HCT116 (cell line): ENCODE results near the gene DMPK. TPM values are rescaled to one million over a fixed set of nuclear protein-coding genes. Genes with fewer than 3 reads are reported as not detected.
A peak's percentile ranks its signal among the peaks of the same experiment; 100 is the strongest.

Source experiments
- ATAC-seq: fragments of 200-7000 bp; cut with Tn5 transposase; 2 replicates; pipeline ENCODE4 v1.9.1; 2020; ENCODE audit warnings: mild to moderate bottlenecking, moderate library complexity
- BruUV-seq: library from RNA; stranded (reverse); fragments of 400-500 nt; replicated peaks from 2 replicates; lab custom pipeline; 2021; lab: Mats Ljungman, UMichigan
- CTCF ChIA-PET: fragments of 300-600 bp; sonication (Branson Sonifier 250); formaldehyde crosslinking; loops from one replicate; lab custom pipeline; 2021; ENCODE audit warnings: antibody characterized with exemption; lab: Charles Lee
- POLR2A ChIA-PET: fragments of 300-600, 350-600 bp; sonication (Branson Sonifier 250); formaldehyde crosslinking; loops from one replicate; lab custom pipeline; 2021; ENCODE audit warnings: antibody characterized with exemption; lab: Charles Lee
- RAD21 ChIA-PET, 2 experiments: fragments of 300-600 bp; sonication (Branson Sonifier 250); formaldehyde crosslinking; loops; one replicate each; lab custom pipeline; 2023; ENCODE audit warnings: low total read pairs in 2 of 2; ENCODE audit not compliant: uncharacterized antibody in 2 of 2, unreplicated experiment in 2 of 2, low non-redundant PET in 1 of 2; lab: Charles Lee
- DNase-seq: peaks from one replicate; pipeline ENCODE4 v3.0.0-alpha.2; 2010; ENCODE audit warnings: low read depth, low spot score
- H2AFZ ChIP-seq: fragments of 200-600 bp; shearing (Covaris generic), sonication (generic); 2 replicates; pipeline ENCODE4 v1.6.1; 2017; ENCODE audit warnings: low read depth, mixed run types, mixed read lengths, antibody characterized with exemption, low read length; ENCODE audit not compliant: poor library complexity, severe bottlenecking
- H3K27ac ChIP-seq: 2 replicates; pipeline ENCODE4 v1.5.1; 2012; ENCODE audit warnings: low read depth, low read length
- H3K27me3 ChIP-seq: fragments of 200-600 bp; sonication (generic); 2 replicates; pipeline ENCODE4 v1.6.1; 2016; ENCODE audit warnings: mixed run types, low read length, mixed read lengths; ENCODE audit not compliant: insufficient read depth
- H3K36me3 ChIP-seq, 2 experiments: fragments of 200-500 bp in 1 of 2; fragments of 200-600 bp in 1 of 2; sonication (Bioruptor generic) in 1 of 2; sonication (generic) in 1 of 2; 2 replicates each; pipeline versions ENCODE4 v1.5.1 to v1.6.1; 2014 to 2016; ENCODE audit warnings: low read length in 2 of 2, inconsistent platforms in 1 of 2, mixed read lengths in 1 of 2, mixed run types in 1 of 2; ENCODE audit not compliant: insufficient read depth in 2 of 2, control insufficient read depth in 1 of 2
- H3K4me1 ChIP-seq, 2 experiments: fragments of 200-600 bp in 1 of 2; sonication (generic) in 1 of 2; 2 replicates each; pipeline versions ENCODE4 v1.5.1 to v1.6.1; 2012 to 2017; ENCODE audit warnings: low read length in 2 of 2, inconsistent platforms in 1 of 2, mild to moderate bottlenecking in 1 of 2, mixed read lengths in 1 of 2, mixed run types in 1 of 2, moderate library complexity in 1 of 2; ENCODE audit not compliant: insufficient read depth in 2 of 2, control insufficient read depth in 1 of 2
- H3K4me2 ChIP-seq: fragments of 200-600 bp; sonication (generic); 2 replicates; pipeline ENCODE4 v1.6.1; 2017; ENCODE audit warnings: mixed run types, low read length, mixed read lengths
- H3K4me3 ChIP-seq, 2 experiments: fragments of 200-600 bp in 1 of 2; sonication (generic) in 1 of 2; replicated peaks in 1 of 2; 2 replicates each; pipeline ENCODE4 v1.5.1; 2011 to 2016; ENCODE audit warnings: low read length in 2 of 2, control low read depth in 1 of 2, low read depth in 1 of 2, mild to moderate bottlenecking in 1 of 2, mixed read lengths in 1 of 2, mixed run types in 1 of 2
- H3K79me2 ChIP-seq: fragments of 200-600 bp; sonication (generic); 2 replicates; pipeline ENCODE4 v1.6.1; 2017; ENCODE audit warnings: mild to moderate bottlenecking, mixed run types, low read length, moderate library complexity, mixed read lengths; ENCODE audit not compliant: insufficient read depth
- H3K9ac ChIP-seq: fragments of 200-600 bp; sonication (generic); 2 replicates; pipeline ENCODE4 v1.6.1; 2016; ENCODE audit warnings: low read length, mixed read lengths
- H3K9me2 ChIP-seq: fragments of 200-600 bp; sonication (generic), shearing (Covaris generic); 2 replicates; pipeline ENCODE4 v1.6.1; 2017; ENCODE audit warnings: mixed run types, mild to moderate bottlenecking, moderate library complexity; ENCODE audit not compliant: insufficient read depth
- H3K9me3 ChIP-seq, 2 experiments: fragments of 200-500 bp in 1 of 2; fragments of 200-600 bp in 1 of 2; sonication (Bioruptor generic) in 1 of 2; sonication (generic) in 1 of 2; 2 replicates each; pipeline ENCODE4 v1.6.1; 2014 to 2017; ENCODE audit warnings: low read length in 2 of 2, mixed read lengths in 2 of 2, inconsistent platforms in 1 of 2, low read depth in 1 of 2, mild to moderate bottlenecking in 1 of 2, mixed run types in 1 of 2, moderate library complexity in 1 of 2; ENCODE audit not compliant: control insufficient read depth in 1 of 2, insufficient read depth in 1 of 2
- H4K20me1 ChIP-seq: fragments of 200-600 bp; sonication (generic), shearing (Covaris generic); 2 replicates; pipeline ENCODE4 v1.6.1; 2017; ENCODE audit warnings: mixed run types, mild to moderate bottlenecking, moderate library complexity; ENCODE audit not compliant: insufficient read depth
- ATF3 ChIP-seq: IDR thresholded peaks from 2 replicates; pipeline ENCODE4 v1.6.1; 2012
- CEBPB ChIP-seq: IDR thresholded peaks from 2 replicates; pipeline ENCODE4 v1.6.1; 2012; ENCODE audit warnings: low read depth
- MAX ChIP-seq: IDR thresholded peaks from 2 replicates; pipeline ENCODE4 v1.6.1; 2012
- POLR2AphosphoS5 ChIP-seq: IDR thresholded peaks from 2 replicates; pipeline ENCODE4 v1.6.1; 2011; ENCODE audit warnings: mild to moderate bottlenecking, low read depth, low read length, moderate library complexity
- RAD21 ChIP-seq: IDR thresholded peaks from 2 replicates; pipeline ENCODE4 v1.6.1; 2012; ENCODE audit warnings: low read depth, mild to moderate bottlenecking
- REST ChIP-seq: IDR thresholded peaks from 2 replicates; pipeline ENCODE4 v1.6.1; 2012; ENCODE audit warnings: low read depth
- SIN3A ChIP-seq: IDR thresholded peaks from 2 replicates; pipeline ENCODE4 v1.6.1; 2012; ENCODE audit warnings: low read depth
- SP1 ChIP-seq: IDR thresholded peaks from 2 replicates; pipeline ENCODE4 v1.6.1; 2012; ENCODE audit warnings: low read depth
- SRF ChIP-seq: IDR thresholded peaks from 2 replicates; pipeline ENCODE4 v1.6.1; 2012; ENCODE audit warnings: low read depth
- TCF7L2 ChIP-seq: IDR thresholded peaks from 2 replicates; pipeline ENCODE4 v1.7.0; 2011; ENCODE audit warnings: borderline replicate concordance, inconsistent platforms; ENCODE audit not compliant: insufficient read depth, insufficient read length; ENCODE audit errors: extremely low read depth
- YY1 ChIP-seq: IDR thresholded peaks from 2 replicates; pipeline ENCODE4 v1.6.1; 2011; ENCODE audit warnings: low read length, low read depth, moderate library complexity, mild to moderate bottlenecking; ENCODE audit not compliant: insufficient replicate concordance; ENCODE audit errors: extremely low read depth
- ZFX ChIP-seq: fragments of 450-650 bp; IDR thresholded peaks from 2 replicates; pipeline ENCODE4 v1.6.1; 2017
- intact Hi-C: fragments of 100-400 bp; cut with micrococcal nuclease; formaldehyde crosslinking; loops from 2 replicates; pipeline ENCODE4 v1.10.0; 2022
- total RNA-seq: library from RNA; stranded (reverse); gene quantifications from one replicate; pipeline ENCODE4 v1.2.1, GENCODE V29; 2021; ENCODE audit not compliant: unreplicated experiment

Gene DMPK
- total RNA-seq, 1 experiment from 2014 or later = 52.5 TPM

- Histone ChIP-seq H3K27ac (peak overlapping the region; percentile 98), H3K79me2 (no peaks in the 10 kb centered on the region), H3K27me3 (no peaks in the 10 kb centered on the region), H3K9ac (peak overlapping the region; percentile 84), H4K20me1 (no peaks in the 10 kb centered on the region), H3K4me1 (peaks cover 14 to 48% of the 10 kb centered on the region in 2 experiments), H3K9me2 (no peaks in the 10 kb centered on the region), H3K9me3 (no peaks in the 10 kb centered on the region), H3K4me2 (peak overlapping the region; percentile 92), H2AFZ (no peak overlapping the region), H3K36me3 (no peaks in the 10 kb centered on the region)
- DNase-seq = no peak
- intact Hi-C loops = loop anchor here (2.0 kb wide), 1 partner anchor 51 kb away; no protein-coding TSS in a partner anchor
- ChIA-PET RAD21 (interaction anchor here in 1 of 2 experiments (0.6 kb wide), 2 partner anchors 51 to 60 kb away, joined by 5 read pairs; no protein-coding TSS in a partner anchor), POLR2A (interaction anchor here (0.8 to 3.6 kb wide), 5 partner anchors 8 to 96 kb away, joined by 3 to 50 read pairs (median 10); partner anchors contain the start of genes DMPK, FOXA3, QPCTL and SNRPD2)
- peak; percentile 79 for TF ChIP-seq ZFX
- no peak for TF ChIP-seq SP1
- peak; percentile 13; the same call in 1 of the 2 replicates for TF ChIP-seq SIN3A
- TF ChIP-seq RAD21 = no peak
- TF ChIP-seq MAX = peak; percentile 41
- TF ChIP-seq SRF = no peak
- TF ChIP-seq, all 23 proteins: peak for 3
- no TSS peak for BruUV-seq
- ATAC-seq = peak; percentile 1; the same call in 1 of the 2 replicates
- CTCF ChIA-PET = interaction anchor here (0.7 to 4.2 kb wide), 8 partner anchors 11 to 309 kb away, joined by 3 to 71 read pairs (median 12); partner anchors contain the start of genes DMWD, QPCTL and SNRPD2
- peak overlapping the region; percentile 80 to 84 for H3K4me3 ChIP-seq
Measured at GRCh38 chr19:45767881-45768654, 14.2 kb downstream of the DMPK start.

DNA sequence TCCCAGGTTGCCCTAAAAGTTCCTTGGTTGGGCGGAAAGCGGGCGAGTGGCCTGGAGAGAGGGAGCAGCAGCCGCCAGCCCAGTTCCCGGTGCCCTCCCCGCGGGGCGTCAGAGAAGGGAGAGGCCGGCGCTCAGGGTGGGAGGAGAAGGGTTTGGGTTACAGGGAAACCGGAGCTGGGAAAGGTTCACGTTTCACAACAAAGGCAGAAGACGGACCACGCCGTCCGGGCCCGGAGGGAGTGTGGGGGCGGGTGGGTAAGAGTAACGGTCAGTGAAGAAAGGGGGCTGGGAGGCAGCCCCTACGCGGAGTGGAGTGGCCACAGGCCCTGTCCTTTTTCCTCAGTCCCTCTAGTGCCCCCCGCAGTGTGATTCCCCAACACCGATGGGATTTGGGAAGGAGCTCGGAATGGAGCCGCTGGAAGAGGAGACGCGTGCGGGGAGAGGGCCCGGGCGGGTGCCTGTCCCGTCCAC lies 14.8 kb downstream of the DMPK start:
- H3K9ac ChIP-seq = peak overlapping the region; percentile 84
- CTCF ChIA-PET = interaction anchor here (1.0 to 4.2 kb wide), 4 partner anchors 11 to 310 kb away, joined by 3 to 71 read pairs (median 5); partner anchors contain the start of genes QPCTL and SNRPD2
- H3K27ac ChIP-seq = peak overlapping the region; percentile 98
- no peaks in the 10 kb centered on the region for H3K9me3 ChIP-seq
- POLR2A ChIA-PET = interaction anchor here (0.8 to 3.6 kb wide), 2 partner anchors 14 to 75 kb away, joined by 3 to 50 read pairs; partner anchors contain the start of genes DMPK, QPCTL and SNRPD2
- no peak overlapping the region for H2AFZ ChIP-seq
- no peaks in the 10 kb centered on the region for H3K27me3 ChIP-seq
- RAD21 ChIA-PET = interaction anchor here in 1 of 2 experiments (0.6 kb wide), 1 partner anchor 50 kb away, joined by 5 read pairs; no protein-coding TSS in a partner anchor
- ATAC-seq = peak; percentile 12
- peak overlapping the region; percentile 80 to 84 for H3K4me3 ChIP-seq
- no peak for DNase-seq
- H3K4me1 ChIP-seq = peaks cover 14 to 48% of the 10 kb centered on the region in 2 experiments
- intact Hi-C loops = no loop called here
- H3K79me2 ChIP-seq = no peaks in the 10 kb centered on the region
- no peaks in the 10 kb centered on the region for H4K20me1 ChIP-seq
- H3K4me2 ChIP-seq = peak overlapping the region; percentile 92
- no peaks in the 10 kb centered on the region for H3K9me2 ChIP-seq
- BruUV-seq = no TSS peak
- no peaks in the 10 kb centered on the region for H3K36me3 ChIP-seq
- no peak for TF ChIP-seq YY1
- no peak for TF ChIP-seq REST
- TF ChIP-seq ATF3 = no peak
- no peak; the same call in none of the 2 replicates for TF ChIP-seq SIN3A
- no peak for TF ChIP-seq CEBPB
- TF ChIP-seq TCF7L2 = no peak
- peak; percentile 33; the same call in 1 of the 2 replicates for TF ChIP-seq POLR2AphosphoS5
- no peak for TF ChIP-seq SRF
